Right ventricle myocardium superior (tissue), 1 donor: Measurements from ENCODE around the gene PRRT1B. TPM values are rescaled to one million over a fixed set of nuclear protein-coding genes. Genes with fewer than 3 reads are reported as not detected.

Source experiments
- ATAC-seq: fragments of 200-7000 bp; cut with Tn5 transposase; one replicate; pipeline ENCODE4 v1.9.1; 2020; ENCODE audit warnings: mild to moderate bottlenecking; ENCODE audit not compliant: poor library complexity
- DNase-seq: peaks from one replicate; pipeline ENCODE4 v3.0.0-alpha.2; 2020
- intact Hi-C: fragments of 100-400 bp; cut with DNase I; formaldehyde crosslinking; loops from one replicate; pipeline ENCODE4 v1.11.2; 2022
- total RNA-seq: library from RNA; stranded (reverse); fragmentation: NEBNext Ultra II Directional; extraction: Animal tissue kit (Norgen Biotek cat#: 25700); gene quantifications from one replicate; pipeline ENCODE4 v1.2.1, GENCODE V29; 2021
- donor health status: DM: no; HTN: yes; CAD: no; lungs with severe emphysema.

The PRRT1B gene
- total RNA-seq, 1 donor from 2014 or later: not detected

DNA sequence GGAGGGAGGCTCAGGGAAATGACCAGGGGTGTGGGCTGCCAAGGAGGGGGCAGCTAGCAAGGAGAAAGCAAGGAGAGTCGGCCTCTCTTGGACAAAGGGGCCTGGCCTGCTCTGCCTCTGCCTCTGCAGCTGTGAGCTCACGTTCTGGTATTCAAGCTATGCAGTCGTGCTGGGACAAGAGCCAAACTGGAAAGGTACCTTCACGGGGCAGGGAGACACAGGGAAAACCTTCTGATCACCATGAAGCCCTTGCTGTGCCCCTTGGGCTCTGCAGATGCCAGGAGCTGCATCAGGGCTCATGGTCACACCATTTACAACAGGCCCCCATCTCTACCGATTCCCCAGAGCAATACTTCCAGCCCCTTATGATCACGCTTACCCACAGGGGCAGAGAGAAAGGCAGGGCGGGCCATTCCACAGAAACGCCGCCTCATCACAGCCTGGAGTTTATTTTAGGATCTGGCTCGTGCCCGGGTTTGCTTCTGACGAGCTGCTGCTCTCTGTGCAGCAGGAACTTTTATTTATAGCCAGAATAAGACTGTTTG, 63.2 kb downstream of the PRRT1B start:
- ATAC-seq: peak; percentile 79
- peak; percentile 71 for DNase-seq
- intact Hi-C loops: loop anchor here (5.0 kb wide), 1 partner anchor 129 kb away; no protein-coding TSS in a partner anchor

Other genes starting within 250 kb of the PRRT1B start
- gene PRRC2B, start 151.4 kb upstream of the PRRT1B start, total RNA-seq: 124 TPM
- gene POMT1, start 42.6 kb upstream of the PRRT1B start, total RNA-seq: 21.8 TPM
- 21.7 TPM for gene UCK1, start 14.3 kb upstream of the PRRT1B start, total RNA-seq
- 119 TPM for gene RAPGEF1, start 194.6 kb downstream of the PRRT1B start, total RNA-seq